SK-N-SH (cell line): ENCODE data around the gene PODNL1. TPM values are rescaled to one million over a fixed set of nuclear protein-coding genes. Genes with fewer than 3 reads are reported as not detected.

Experiments
- CTCF ChIA-PET: fragments of 300-600, 350-600 bp; formaldehyde crosslinking; extraction: SDS; loops from one replicate; lab custom pipeline; 2021; lab: Yijun Ruan, JAX
- POLR2A ChIA-PET: fragments of 350-600 bp; sonication (Branson Sonifier 250); formaldehyde crosslinking; extraction: SDS; loops from one replicate; lab custom pipeline; 2020; ENCODE audit warnings: antibody characterized with exemption, inconsistent platforms; lab: Yijun Ruan, JAX
- DNase-seq: peaks from one replicate; pipeline ENCODE4 v3.0.0; 2012
- H2AFZ ChIP-seq: fragments of 200-600 bp; sonication (generic); 2 replicates; pipeline ENCODE4 v1.8.1; 2016; ENCODE audit warnings: antibody characterized with exemption, mild to moderate bottlenecking, low read depth
- H3F3A ChIP-seq: fragments of 200-600 bp; sonication (generic); replicated peaks from 2 replicates; pipeline ENCODE3; 2016; ENCODE audit warnings: antibody characterized with exemption, mild to moderate bottlenecking; ENCODE audit not compliant: insufficient read depth
- H3K27ac ChIP-seq, 2 experiments: fragments of 200-500 bp in 1 of 2; fragments of 200-600 bp in 1 of 2; sonication (Bioruptor generic) in 1 of 2; sonication (generic), shearing (Covaris generic) in 1 of 2; 2 replicates each; pipeline versions ENCODE4 v1.5.1 to v1.6.1; 2014 to 2016; ENCODE audit warnings: low read depth in 2 of 2, inconsistent platforms in 1 of 2, low read length in 1 of 2, mild to moderate bottlenecking in 1 of 2, mixed read lengths in 1 of 2
- H3K27me3 ChIP-seq: fragments of 200-600 bp; sonication (generic), shearing (Covaris generic); 2 replicates; pipeline ENCODE4 v1.6.1; 2016; ENCODE audit warnings: mixed run types; ENCODE audit not compliant: insufficient read depth
- H3K36me3 ChIP-seq, 2 experiments: fragments of 200-500 bp in 1 of 2; fragments of 200-600 bp in 1 of 2; sonication (Bioruptor generic) in 1 of 2; sonication (generic) in 1 of 2; replicated peaks in 1 of 2; 2 replicates each; pipeline versions ENCODE3 to v1.5.1; 2014 to 2016; ENCODE audit warnings: low read length in 1 of 2, mild to moderate bottlenecking in 1 of 2; ENCODE audit not compliant: insufficient read depth in 2 of 2, control insufficient read depth in 1 of 2
- H3K4me1 ChIP-seq, 2 experiments: fragments of 200-500 bp in 1 of 2; fragments of 200-600 bp in 1 of 2; sonication (Bioruptor generic) in 1 of 2; sonication (generic), shearing (Covaris generic) in 1 of 2; 2 replicates each; pipeline versions ENCODE4 v1.5.1 to v1.6.1; 2014 to 2016; ENCODE audit warnings: low read depth in 1 of 2, low read length in 1 of 2, mixed run types in 1 of 2; ENCODE audit not compliant: insufficient read depth in 2 of 2, control insufficient read depth in 1 of 2
- H3K4me2 ChIP-seq: fragments of 200-600 bp; sonication (generic), shearing (Covaris generic); 2 replicates; pipeline ENCODE4 v1.6.1; 2017; ENCODE audit warnings: mixed run types
- H3K4me3 ChIP-seq, 2 experiments: fragments of 200-500 bp in 1 of 2; fragments of 200-600 bp in 1 of 2; sonication (Bioruptor generic) in 1 of 2; sonication (generic), shearing (Covaris generic) in 1 of 2; 2 replicates each; pipeline versions ENCODE4 v1.5.1 to v1.8.1; 2014 to 2016; ENCODE audit warnings: low read depth in 2 of 2, inconsistent platforms in 1 of 2, low read length in 1 of 2, mild to moderate bottlenecking in 1 of 2, mixed read lengths in 1 of 2, moderate library complexity in 1 of 2
- H3K79me2 ChIP-seq: fragments of 200-600 bp; sonication (generic); 2 replicates; pipeline ENCODE4 v1.8.1; 2017; ENCODE audit warnings: mild to moderate bottlenecking; ENCODE audit not compliant: insufficient read depth
- H3K9ac ChIP-seq: fragments of 200-600 bp; sonication (generic); 2 replicates; pipeline ENCODE4 v1.6.1; 2017; ENCODE audit warnings: mixed run types
- H3K9me2 ChIP-seq: fragments of 200-600 bp; sonication (generic); 2 replicates; pipeline ENCODE4 v1.6.1; 2017; ENCODE audit warnings: mixed run types
- H3K9me3 ChIP-seq: fragments of 200-600 bp; sonication (generic); 2 replicates; pipeline ENCODE4 v1.6.1; 2017; ENCODE audit warnings: mixed run types, mild to moderate bottlenecking, moderate library complexity
- H4K20me1 ChIP-seq: fragments of 200-600 bp; sonication (generic); 2 replicates; pipeline ENCODE4 v1.6.1; 2017; ENCODE audit warnings: mild to moderate bottlenecking, mixed run types; ENCODE audit not compliant: insufficient read depth
- ELF1 ChIP-seq: IDR thresholded peaks from 2 replicates; pipeline ENCODE4 v1.4.0; 2012
- EP300 ChIP-seq, 2 experiments: IDR thresholded peaks; 2 replicates each; pipeline versions ENCODE4 v1.4.0 to v1.6.1; 2012; ENCODE audit warnings: borderline replicate concordance in 1 of 2, low read depth in 1 of 2, low read length in 1 of 2
- EZH2phosphoT487 ChIP-seq: fragments of 200-600 bp; sonication (generic); IDR thresholded peaks from 2 replicates; pipeline ENCODE4 v1.6.1; 2017; ENCODE audit warnings: low read depth, mixed run types, mild to moderate bottlenecking, antibody characterized with exemption, moderate library complexity, borderline replicate concordance
- FOSL2 ChIP-seq: IDR thresholded peaks from 2 replicates; pipeline ENCODE4 v1.4.0; 2012; ENCODE audit warnings: low read depth, mild to moderate bottlenecking, moderate library complexity, borderline replicate concordance
- FOXJ3 ChIP-seq: sonication (generic); formaldehyde crosslinking; IDR thresholded peaks from 2 replicates; pipeline ENCODE4 v1.5.1; 2020; ENCODE audit warnings: mild to moderate bottlenecking, missing genetic modification reagents
- FOXM1 ChIP-seq: IDR thresholded peaks from 2 replicates; pipeline ENCODE4 v1.4.0; 2012; ENCODE audit warnings: low read depth, mild to moderate bottlenecking
- GABPA ChIP-seq: IDR thresholded peaks from 2 replicates; pipeline ENCODE4 v1.4.0; 2012; ENCODE audit warnings: low read depth, mild to moderate bottlenecking
- JUND ChIP-seq: IDR thresholded peaks from 2 replicates; pipeline ENCODE4 v1.4.0; 2012
- MEF2A ChIP-seq: IDR thresholded peaks from 2 replicates; pipeline ENCODE4 v1.4.0; 2012; ENCODE audit warnings: low read depth, borderline replicate concordance
- POLR2AphosphoS5 ChIP-seq: IDR thresholded peaks from 2 replicates; pipeline ENCODE4 v1.6.1; 2012; ENCODE audit warnings: low read depth, low read length
- RAD21 ChIP-seq: IDR thresholded peaks from 2 replicates; pipeline ENCODE4 v1.6.1; 2012; ENCODE audit warnings: mild to moderate bottlenecking, low read length
- RFX5 ChIP-seq: IDR thresholded peaks from 2 replicates; pipeline ENCODE4 v1.6.1; 2012; ENCODE audit warnings: mild to moderate bottlenecking, improper control_type of control experiment, low read length
- SMC3 ChIP-seq: IDR thresholded peaks from 2 replicates; pipeline ENCODE4 v1.6.1; 2012; ENCODE audit warnings: low read depth, low read length, improper control_type of control experiment
- TAF1 ChIP-seq: IDR thresholded peaks from 2 replicates; pipeline ENCODE4 v1.6.1; 2012; ENCODE audit warnings: low read depth, mild to moderate bottlenecking, low read length, moderate library complexity, borderline replicate concordance
- TEAD4 ChIP-seq: IDR thresholded peaks from 2 replicates; pipeline ENCODE4 v1.4.0; 2012; ENCODE audit warnings: mild to moderate bottlenecking, borderline replicate concordance; ENCODE audit not compliant: insufficient read depth
- WGBS: methylation state at CpG from one replicate; pipeline ENCODE4 v1.1.6; 2017; ENCODE audit warnings: low lambda C conversion rate; 5-methylcytosine and 5-hydroxymethylcytosine counted together
- polyA plus RNA-seq, 3 experiments: library from polyadenylated mRNA; depleted of rRNA; stranded (reverse); fragments of >200 nt; gene quantifications; 2 replicates each; pipeline ENCODE4 v1.2.3, GENCODE V29; 2012
- TF ChIP-seq, protein P1 (sequence below): fragments of 150-350 bp; IDR thresholded peaks from 2 replicates; pipeline ENCODE4 v1.6.1; 2017; ENCODE audit warnings: antibody characterized with exemption, low read length, low read depth, borderline replicate concordance
- TF ChIP-seq, protein P2 (sequence below): fragments of 200-600 bp; sonication (generic); IDR thresholded peaks from 2 replicates; pipeline ENCODE4 v1.6.1; 2017; ENCODE audit warnings: antibody characterized with exemption, mild to moderate bottlenecking, moderate library complexity
- TF ChIP-seq, protein P3 (sequence below): fragments of 150-350 bp; IDR thresholded peaks from 2 replicates; pipeline ENCODE4 v1.6.1; 2016; ENCODE audit warnings: mild to moderate bottlenecking, low read depth, low read length

PODNL1 gene, protein sequence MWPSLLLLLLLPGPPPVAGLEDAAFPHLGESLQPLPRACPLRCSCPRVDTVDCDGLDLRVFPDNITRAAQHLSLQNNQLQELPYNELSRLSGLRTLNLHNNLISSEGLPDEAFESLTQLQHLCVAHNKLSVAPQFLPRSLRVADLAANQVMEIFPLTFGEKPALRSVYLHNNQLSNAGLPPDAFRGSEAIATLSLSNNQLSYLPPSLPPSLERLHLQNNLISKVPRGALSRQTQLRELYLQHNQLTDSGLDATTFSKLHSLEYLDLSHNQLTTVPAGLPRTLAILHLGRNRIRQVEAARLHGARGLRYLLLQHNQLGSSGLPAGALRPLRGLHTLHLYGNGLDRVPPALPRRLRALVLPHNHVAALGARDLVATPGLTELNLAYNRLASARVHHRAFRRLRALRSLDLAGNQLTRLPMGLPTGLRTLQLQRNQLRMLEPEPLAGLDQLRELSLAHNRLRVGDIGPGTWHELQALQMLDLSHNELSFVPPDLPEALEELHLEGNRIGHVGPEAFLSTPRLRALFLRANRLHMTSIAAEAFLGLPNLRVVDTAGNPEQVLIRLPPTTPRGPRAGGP
- 4.2 and 7.5 TPM in 2 replicates for polyA plus RNA-seq (2012; rRNA removed)
- 5.1 and 7.2 TPM in 2 replicates for polyA plus RNA-seq (2012; cell fraction: cytosol; rRNA removed)
- polyA plus RNA-seq (2012; cell fraction: nucleus; rRNA removed) = 11.8 and 14.5 TPM in 2 replicates

DNA sequence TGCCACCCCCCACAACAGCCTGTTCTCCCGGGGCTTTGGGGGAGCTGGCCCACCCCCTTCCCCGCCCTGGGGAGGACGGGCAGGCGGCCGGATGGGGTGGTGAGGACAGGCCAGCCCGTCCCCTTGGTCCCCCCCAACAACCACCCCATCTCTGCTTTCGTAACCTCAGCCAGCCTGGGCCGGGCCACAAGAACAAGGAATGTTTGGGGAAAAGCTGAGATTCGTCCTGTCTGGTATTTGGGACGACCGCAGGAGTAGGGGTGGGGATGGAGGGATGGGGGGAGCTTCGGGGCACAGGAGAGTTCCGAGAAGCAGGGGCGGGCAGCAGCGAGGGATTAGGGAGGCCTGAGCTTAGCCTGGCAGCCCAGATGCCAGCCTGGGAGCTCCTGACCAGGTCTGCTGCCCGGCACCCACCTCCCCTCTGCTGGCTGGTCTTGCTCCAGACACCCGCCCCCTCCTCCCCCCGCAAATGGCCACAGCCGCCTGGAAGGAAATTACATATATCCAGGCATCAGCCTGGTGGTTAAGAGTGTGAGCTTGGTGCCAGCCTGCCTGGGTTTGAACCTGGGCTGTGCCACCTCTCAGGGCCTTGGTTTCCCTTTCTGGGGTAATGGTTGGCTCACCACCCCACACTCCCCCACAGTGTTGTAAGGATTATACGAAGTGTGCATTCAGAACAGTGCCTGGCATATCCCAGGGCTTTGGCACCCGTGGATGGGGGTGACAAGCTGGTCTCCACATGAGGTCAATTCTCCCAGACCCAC is at the start of gene PODNL1:
TSS of gene PODNL1 (minus strand) at position 117 of the 764 bp plus-strand sequence. CDS start 236 bp downstream, outside the sequence.
- Histone ChIP-seq H3K9ac (no peak within 1 kb of the TSS), H3K4me3 (peak within 1 kb of the TSS; percentile 24 to 57), H3K79me2 (no peaks in the 10 kb centered on the region), H4K20me1 (no peaks in the 10 kb centered on the region), H3K36me3 (no peaks in the 10 kb centered on the region), H2AFZ (peak within 1 kb of the TSS; percentile 81; the same call in 1 of the 2 replicates), H3K9me2 (no peaks in the 10 kb centered on the region), H3K27ac (peak within 1 kb of the TSS; percentile 29 to 86; a peak in 3 of 4 replicates), H3K9me3 (no peaks in the 10 kb centered on the region), H3K4me1 (peaks cover 0 to 26% of the 10 kb centered on the region in 2 experiments; a peak in 1 of 4 replicates), H3K4me2 (peak within 1 kb of the TSS; percentile 72; the same call in 1 of the 2 replicates), H3K27me3 (no peaks in the 10 kb centered on the region), H3F3A (no peaks in the 10 kb centered on the region)
- ChIA-PET POLR2A (interaction anchor here (0.6 to 2.2 kb wide), 9 partner anchors 9 to 164 kb away, joined by 3 to 24 read pairs (median 3); partner anchors contain the start of genes C19orf53, DCAF15 and IL27RA), CTCF (interaction anchor here (0.6 to 2.4 kb wide), 16 partner anchors 10 to 134 kb away, joined by 3 to 17 read pairs (median 4); partner anchors contain the start of genes DCAF15, IL27RA and MISP3)
- peak; percentile 86 for DNase-seq
- 18% methylated on average over 16 of the region's 21 CpGs for WGBS
- peak in 1 of 2 experiments; percentile 24; a peak in 1 of 4 replicates for TF ChIP-seq EP300 (IDR thresholded peaks at IDR 0.05; ENCODE audit: borderline replicate concordance in 1 of 2, low read depth in 1 of 2, low read length in 1 of 2)
- TF ChIP-seq TAF1 = no peak
- no peak for TF ChIP-seq FOXJ3 (CRISPR knock-in tag)
- no peak; the same call in 1 of the 2 replicates for TF ChIP-seq SMC3
- TF ChIP-seq RFX5 = no peak
- peak; percentile 11; the same call in 1 of the 2 replicates for TF ChIP-seq POLR2AphosphoS5
- TF ChIP-seq TEAD4 = no peak
- peak; percentile 24; the same call in 1 of the 2 replicates for TF ChIP-seq RAD21
- TF ChIP-seq ELF1 = no peak

DNA sequence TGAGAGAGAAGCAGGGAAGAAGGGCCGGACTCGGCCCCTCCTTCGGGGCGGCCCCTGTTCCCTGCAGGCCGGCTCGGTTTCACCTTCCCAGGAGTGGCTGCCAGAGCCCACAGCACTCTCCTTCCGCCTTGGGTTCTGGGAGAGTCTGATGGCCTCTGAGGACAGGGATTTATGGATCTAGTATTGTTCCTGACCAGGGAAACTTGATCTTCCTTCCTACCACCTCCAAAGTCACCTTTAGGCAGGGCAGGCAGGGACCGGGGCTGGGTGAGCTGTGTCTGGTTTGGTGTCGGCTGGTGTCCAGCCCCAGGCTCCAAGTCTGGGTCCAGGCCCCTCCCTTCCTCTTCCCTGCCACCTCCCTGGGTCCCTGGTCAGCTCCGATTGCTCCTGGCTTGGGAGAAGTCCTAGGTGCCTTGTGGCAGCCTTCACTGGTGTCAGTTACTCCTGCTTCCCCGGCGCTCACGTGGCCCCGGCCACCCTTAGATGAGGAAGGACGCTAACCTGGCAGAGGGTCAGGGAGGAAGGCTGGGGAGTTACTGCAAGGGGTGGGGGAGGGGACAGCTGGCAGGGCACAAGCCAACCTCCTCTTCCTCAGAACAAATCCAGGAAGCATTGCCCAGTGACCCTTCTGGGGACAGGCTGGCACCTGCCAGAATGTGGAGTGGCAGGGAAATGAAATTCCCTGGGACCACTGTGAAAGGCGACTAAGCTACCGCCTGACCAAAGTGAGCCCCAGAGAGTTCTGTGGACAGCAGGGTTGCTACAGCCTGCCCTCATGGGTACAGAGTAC is 49.1 kb upstream of the PODNL1 start:
- peaks cover 16 to 24% of the 10 kb centered on the region in 2 experiments; a peak in 3 of 4 replicates for H3K4me1 ChIP-seq
- H3F3A ChIP-seq = peaks cover 13% of the 10 kb centered on the region
- peak overlapping the region; percentile 58 for H3K9ac ChIP-seq
- POLR2A ChIA-PET = no interaction called here
- no peak overlapping the region for H3K4me3 ChIP-seq
- no peaks in the 10 kb centered on the region for H3K9me2 ChIP-seq
- H3K27ac ChIP-seq = peak overlapping the region; percentile 73 to 87
- no peaks in the 10 kb centered on the region for H3K27me3 ChIP-seq
- 95% methylated on average over 14 of the region's 17 CpGs for WGBS
- peak overlapping the region; percentile 88 for H2AFZ ChIP-seq
- peak; percentile 53 for DNase-seq
- peak overlapping the region; percentile 81 for H3K4me2 ChIP-seq
- H3K9me3 ChIP-seq = no peaks in the 10 kb centered on the region
- H3K79me2 ChIP-seq = no peaks in the 10 kb centered on the region
- peaks cover 0 to 3% of the 10 kb centered on the region in 2 experiments for H3K36me3 ChIP-seq
- CTCF ChIA-PET = interaction anchor here (1.0 to 1.4 kb wide), 2 partner anchors 27 to 44 kb away, joined by 4 to 5 read pairs; partner anchors contain the start of gene IL27RA
- no peaks in the 10 kb centered on the region for H4K20me1 ChIP-seq
- TF ChIP-seq EZH2phosphoT487 (no peak), JUND (no peak), FOSL2 (no peak), GABPA (no peak), FOXM1 (no peak), MEF2A (no peak)
- TF ChIP-seq, protein P1, sequence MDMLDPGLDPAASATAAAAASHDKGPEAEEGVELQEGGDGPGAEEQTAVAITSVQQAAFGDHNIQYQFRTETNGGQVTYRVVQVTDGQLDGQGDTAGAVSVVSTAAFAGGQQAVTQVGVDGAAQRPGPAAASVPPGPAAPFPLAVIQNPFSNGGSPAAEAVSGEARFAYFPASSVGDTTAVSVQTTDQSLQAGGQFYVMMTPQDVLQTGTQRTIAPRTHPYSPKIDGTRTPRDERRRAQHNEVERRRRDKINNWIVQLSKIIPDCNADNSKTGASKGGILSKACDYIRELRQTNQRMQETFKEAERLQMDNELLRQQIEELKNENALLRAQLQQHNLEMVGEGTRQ = no peak
- TF ChIP-seq, protein P2, sequence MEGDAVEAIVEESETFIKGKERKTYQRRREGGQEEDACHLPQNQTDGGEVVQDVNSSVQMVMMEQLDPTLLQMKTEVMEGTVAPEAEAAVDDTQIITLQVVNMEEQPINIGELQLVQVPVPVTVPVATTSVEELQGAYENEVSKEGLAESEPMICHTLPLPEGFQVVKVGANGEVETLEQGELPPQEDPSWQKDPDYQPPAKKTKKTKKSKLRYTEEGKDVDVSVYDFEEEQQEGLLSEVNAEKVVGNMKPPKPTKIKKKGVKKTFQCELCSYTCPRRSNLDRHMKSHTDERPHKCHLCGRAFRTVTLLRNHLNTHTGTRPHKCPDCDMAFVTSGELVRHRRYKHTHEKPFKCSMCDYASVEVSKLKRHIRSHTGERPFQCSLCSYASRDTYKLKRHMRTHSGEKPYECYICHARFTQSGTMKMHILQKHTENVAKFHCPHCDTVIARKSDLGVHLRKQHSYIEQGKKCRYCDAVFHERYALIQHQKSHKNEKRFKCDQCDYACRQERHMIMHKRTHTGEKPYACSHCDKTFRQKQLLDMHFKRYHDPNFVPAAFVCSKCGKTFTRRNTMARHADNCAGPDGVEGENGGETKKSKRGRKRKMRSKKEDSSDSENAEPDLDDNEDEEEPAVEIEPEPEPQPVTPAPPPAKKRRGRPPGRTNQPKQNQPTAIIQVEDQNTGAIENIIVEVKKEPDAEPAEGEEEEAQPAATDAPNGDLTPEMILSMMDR = no peak
- TF ChIP-seq, protein P3, sequence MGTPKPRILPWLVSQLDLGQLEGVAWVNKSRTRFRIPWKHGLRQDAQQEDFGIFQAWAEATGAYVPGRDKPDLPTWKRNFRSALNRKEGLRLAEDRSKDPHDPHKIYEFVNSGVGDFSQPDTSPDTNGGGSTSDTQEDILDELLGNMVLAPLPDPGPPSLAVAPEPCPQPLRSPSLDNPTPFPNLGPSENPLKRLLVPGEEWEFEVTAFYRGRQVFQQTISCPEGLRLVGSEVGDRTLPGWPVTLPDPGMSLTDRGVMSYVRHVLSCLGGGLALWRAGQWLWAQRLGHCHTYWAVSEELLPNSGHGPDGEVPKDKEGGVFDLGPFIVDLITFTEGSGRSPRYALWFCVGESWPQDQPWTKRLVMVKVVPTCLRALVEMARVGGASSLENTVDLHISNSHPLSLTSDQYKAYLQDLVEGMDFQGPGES = no peak
